Measurements from ENCODE around the gene ITGB8.

The ITGB8 gene

GRCh38 chr7:20412032-20412431 lies 81.3 kb downstream of the ITGB8 start:
- Histone ChIP-seq H3K27me3 (ENCODE audit: insufficient read depth, poor library complexity, severe bottlenecking) (no peaks in the 10 kb centered on the region), H3K4me3 (replicated peaks; ENCODE audit: insufficient read depth, low read length) (no peak overlapping the region), H3K27ac (replicated peaks) (no peak overlapping the region)
- TF ChIP-seq, protein P1, sequence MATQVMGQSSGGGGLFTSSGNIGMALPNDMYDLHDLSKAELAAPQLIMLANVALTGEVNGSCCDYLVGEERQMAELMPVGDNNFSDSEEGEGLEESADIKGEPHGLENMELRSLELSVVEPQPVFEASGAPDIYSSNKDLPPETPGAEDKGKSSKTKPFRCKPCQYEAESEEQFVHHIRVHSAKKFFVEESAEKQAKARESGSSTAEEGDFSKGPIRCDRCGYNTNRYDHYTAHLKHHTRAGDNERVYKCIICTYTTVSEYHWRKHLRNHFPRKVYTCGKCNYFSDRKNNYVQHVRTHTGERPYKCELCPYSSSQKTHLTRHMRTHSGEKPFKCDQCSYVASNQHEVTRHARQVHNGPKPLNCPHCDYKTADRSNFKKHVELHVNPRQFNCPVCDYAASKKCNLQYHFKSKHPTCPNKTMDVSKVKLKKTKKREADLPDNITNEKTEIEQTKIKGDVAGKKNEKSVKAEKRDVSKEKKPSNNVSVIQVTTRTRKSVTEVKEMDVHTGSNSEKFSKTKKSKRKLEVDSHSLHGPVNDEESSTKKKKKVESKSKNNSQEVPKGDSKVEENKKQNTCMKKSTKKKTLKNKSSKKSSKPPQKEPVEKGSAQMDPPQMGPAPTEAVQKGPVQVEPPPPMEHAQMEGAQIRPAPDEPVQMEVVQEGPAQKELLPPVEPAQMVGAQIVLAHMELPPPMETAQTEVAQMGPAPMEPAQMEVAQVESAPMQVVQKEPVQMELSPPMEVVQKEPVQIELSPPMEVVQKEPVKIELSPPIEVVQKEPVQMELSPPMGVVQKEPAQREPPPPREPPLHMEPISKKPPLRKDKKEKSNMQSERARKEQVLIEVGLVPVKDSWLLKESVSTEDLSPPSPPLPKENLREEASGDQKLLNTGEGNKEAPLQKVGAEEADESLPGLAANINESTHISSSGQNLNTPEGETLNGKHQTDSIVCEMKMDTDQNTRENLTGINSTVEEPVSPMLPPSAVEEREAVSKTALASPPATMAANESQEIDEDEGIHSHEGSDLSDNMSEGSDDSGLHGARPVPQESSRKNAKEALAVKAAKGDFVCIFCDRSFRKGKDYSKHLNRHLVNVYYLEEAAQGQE (IDR thresholded peaks at IDR 0.05; ENCODE audit: insufficient replicate concordance, low read depth), result no peak
- no peak for TF ChIP-seq GABPA (IDR thresholded peaks at IDR 0.05; ENCODE audit: low read depth)
- TF ChIP-seq SPI1 (IDR thresholded peaks at IDR 0.05; ENCODE audit: borderline replicate concordance, low read depth), result no peak
- DNase-seq (ENCODE audit: low read depth in 1 of 2, low spot score in 1 of 2), result no peak

- TF ChIP-seq SPI1 (IDR thresholded peaks at IDR 0.05; ENCODE audit: borderline replicate concordance, low read depth) (peak; percentile 99), GABPA (IDR thresholded peaks at IDR 0.05; ENCODE audit: low read depth) (peak; percentile 77)
- TF ChIP-seq, protein P1 (IDR thresholded peaks at IDR 0.05; ENCODE audit: insufficient replicate concordance, low read depth), result no peak
- H3K27me3 ChIP-seq (ENCODE audit: insufficient read depth, poor library complexity, severe bottlenecking), result no peaks in the 10 kb centered on the region
- peak; percentile 38 to 73 for DNase-seq (ENCODE audit: low read depth in 1 of 2, low spot score in 1 of 2)
- no peak overlapping the region for H3K4me3 ChIP-seq (replicated peaks; ENCODE audit: insufficient read depth, low read length)
- H3K27ac ChIP-seq (replicated peaks), result peak overlapping the region; percentile 19; the same call in 1 of the 2 replicates
Observed at GRCh38 chr7:20417260-20417659, 86.6 kb downstream of the ITGB8 start.

- no peaks in the 10 kb centered on the region for H3K27me3 ChIP-seq (ENCODE audit: insufficient read depth, poor library complexity, severe bottlenecking)
- no peak for DNase-seq (ENCODE audit: low read depth in 1 of 2, low spot score in 1 of 2)
- no peak overlapping the region for H3K27ac ChIP-seq (replicated peaks)
- TF ChIP-seq POLR2AphosphoS5 (IDR thresholded peaks at IDR 0.05; ENCODE audit: low read depth) (no peak), SPI1 (IDR thresholded peaks at IDR 0.05; ENCODE audit: borderline replicate concordance, low read depth) (no peak), CTCF (IDR thresholded peaks at IDR 0.05; ENCODE audit: insufficient read depth, low read length) (no peak), GABPA (IDR thresholded peaks at IDR 0.05; ENCODE audit: low read depth) (no peak)
- TF ChIP-seq, protein P1 (IDR thresholded peaks at IDR 0.05; ENCODE audit: insufficient replicate concordance, low read depth), result no peak
- no peak overlapping the region for H3K4me3 ChIP-seq (replicated peaks; ENCODE audit: insufficient read depth, low read length)
Observed at GRCh38 chr7:20417675-20418382, 87.1 kb downstream of the ITGB8 start.

DNA sequence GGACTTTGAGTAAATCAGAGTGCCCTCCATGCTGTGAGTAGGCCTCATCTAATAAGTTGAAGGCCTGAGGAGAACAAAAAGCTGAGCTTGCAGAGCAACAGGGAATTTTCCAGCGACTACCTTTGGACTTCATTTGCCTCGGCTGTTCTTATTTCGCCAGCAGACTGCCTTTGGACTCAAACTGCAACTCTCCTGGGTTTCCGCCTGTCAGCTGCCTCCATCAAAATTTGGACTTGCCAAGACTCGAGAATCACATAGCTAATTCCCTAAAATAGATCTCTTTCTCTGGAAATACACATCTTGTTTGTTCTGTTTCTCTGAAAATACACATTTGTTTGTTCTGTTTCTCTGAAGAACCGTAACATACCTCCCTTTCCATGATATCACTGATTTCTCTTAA lies 93.8 kb downstream of the ITGB8 start:
- TF ChIP-seq, protein P1 (IDR thresholded peaks at IDR 0.05; ENCODE audit: insufficient replicate concordance, low read depth), result no peak
- TF ChIP-seq CTCF (IDR thresholded peaks at IDR 0.05; ENCODE audit: insufficient read depth, low read length) (no peak), GABPA (IDR thresholded peaks at IDR 0.05; ENCODE audit: low read depth) (no peak), POLR2AphosphoS5 (IDR thresholded peaks at IDR 0.05; ENCODE audit: low read depth) (no peak), SPI1 (IDR thresholded peaks at IDR 0.05; ENCODE audit: borderline replicate concordance, low read depth) (no peak)
- H3K4me3 ChIP-seq (replicated peaks; ENCODE audit: insufficient read depth, low read length), result no peak overlapping the region
- no peak overlapping the region for H3K27ac ChIP-seq (replicated peaks)
- no peaks in the 10 kb centered on the region for H3K27me3 ChIP-seq (ENCODE audit: insufficient read depth, poor library complexity, severe bottlenecking)
- DNase-seq (ENCODE audit: low read depth in 1 of 2, low spot score in 1 of 2), result no peak
